IMR-90 (cell line): ENCODE measurements around the gene GATA2. TPM values are rescaled to one million over a fixed set of nuclear protein-coding genes. Genes with fewer than 3 reads are reported as not detected.

ENCODE experiments used
- ATAC-seq: fragments of 200-7000 bp; cut with Tn5 transposase; 2 replicates; pipeline ENCODE4 v1.9.1; 2020; ENCODE audit warnings: low read depth, mild to moderate bottlenecking, moderate library complexity
- BruUV-seq: library from RNA; stranded (reverse); fragments of 400-500 nt; replicated peaks from 2 replicates; lab custom pipeline; 2021; lab: Mats Ljungman, UMichigan
- CTCF ChIA-PET: fragments of 300-600 bp; formaldehyde crosslinking; extraction: SDS; loops from one replicate; lab custom pipeline; 2021; ENCODE audit warnings: antibody characterized with exemption; lab: Yijun Ruan, JAX
- POLR2A ChIA-PET: fragments of 300-600 bp; sonication (Branson Sonifier 250); formaldehyde crosslinking; loops from one replicate; lab custom pipeline; 2022; ENCODE audit warnings: antibody characterized with exemption; ENCODE audit not compliant: unreplicated experiment; lab: Charles Lee
- DNase-seq: peaks from one replicate; pipeline ENCODE4 v3.0.0; 2013
- H2AFZ ChIP-seq: replicated peaks from 2 replicates; pipeline ENCODE3; 2013; ENCODE audit warnings: low read length, mild to moderate bottlenecking; ENCODE audit not compliant: poor library complexity
- H2AK5ac ChIP-seq: 2 replicates; pipeline ENCODE4 v1.6.1; 2013; ENCODE audit warnings: low read depth, low read length, inconsistent platforms
- H2AK9ac ChIP-seq: replicated peaks from 2 replicates; pipeline ENCODE3; 2013; ENCODE audit warnings: mild to moderate bottlenecking, low read depth, low read length, moderate library complexity; ENCODE audit not compliant: poor library complexity
- H2BK120ac ChIP-seq: 2 replicates; pipeline ENCODE4 v1.6.1; 2013; ENCODE audit warnings: low read depth, low read length, inconsistent platforms
- H2BK15ac ChIP-seq: 3 replicates; pipeline ENCODE4 v1.6.1; 2013; ENCODE audit warnings: low read depth, low read length, inconsistent platforms
- H2BK20ac ChIP-seq: 2 replicates; pipeline ENCODE4 v1.6.1; 2013; ENCODE audit warnings: low read depth, mild to moderate bottlenecking, inconsistent platforms, low read length, moderate library complexity
- H2BK5ac ChIP-seq: 2 replicates; pipeline ENCODE4 v1.6.1; 2013; ENCODE audit warnings: mild to moderate bottlenecking, low read depth, low read length, inconsistent platforms; ENCODE audit not compliant: poor library complexity, severe bottlenecking
- H3K14ac ChIP-seq: replicated peaks from 2 replicates; pipeline ENCODE4 v1.6.1; 2013; ENCODE audit warnings: low read depth, low read length, inconsistent platforms
- H3K18ac ChIP-seq: 2 replicates; pipeline ENCODE4 v1.6.1; 2013; ENCODE audit warnings: low read depth, low read length, control low read depth
- H3K23ac ChIP-seq: 2 replicates; pipeline ENCODE4 v1.6.1; 2013; ENCODE audit warnings: low read depth, low read length, inconsistent platforms
- H3K27ac ChIP-seq: 2 replicates; pipeline ENCODE4 v1.5.1; 2013; ENCODE audit warnings: mild to moderate bottlenecking, control low read depth, low read length; ENCODE audit not compliant: insufficient read depth
- H3K27me3 ChIP-seq: 2 replicates; pipeline ENCODE4 v1.6.1; 2013; ENCODE audit warnings: low read length; ENCODE audit not compliant: control insufficient read depth, insufficient read depth
- H3K36me3 ChIP-seq: 2 replicates; pipeline ENCODE4 v1.6.1; 2013; ENCODE audit warnings: low read length, mixed read lengths; ENCODE audit not compliant: control insufficient read depth, insufficient read depth
- H3K4ac ChIP-seq: 2 replicates; pipeline ENCODE4 v1.6.1; 2013; ENCODE audit warnings: low read depth, low read length, inconsistent platforms
- H3K4me1 ChIP-seq: 2 replicates; pipeline ENCODE4 v1.6.1; 2013; ENCODE audit warnings: low read length, mixed read lengths; ENCODE audit not compliant: control insufficient read depth, insufficient read depth
- H3K4me2 ChIP-seq: 2 replicates; pipeline ENCODE4 v1.6.1; 2013; ENCODE audit warnings: low read depth, mild to moderate bottlenecking, control low read depth, low read length, moderate library complexity
- H3K4me3 ChIP-seq: 2 replicates; pipeline ENCODE4 v1.5.1; 2013; ENCODE audit warnings: low read depth, mild to moderate bottlenecking, control low read depth, low read length, moderate library complexity; ENCODE audit not compliant: insufficient read depth
- H3K56ac ChIP-seq: 2 replicates; pipeline ENCODE4 v1.6.1; 2013; ENCODE audit warnings: low read length, inconsistent platforms; ENCODE audit not compliant: insufficient read depth; ENCODE audit errors: extremely low read depth
- H3K79me1 ChIP-seq, 2 experiments: 2 replicates each; pipeline ENCODE4 v1.6.1; 2013; ENCODE audit warnings: low read length in 2 of 2, inconsistent platforms in 1 of 2, low read depth in 1 of 2
- H3K9ac ChIP-seq: 2 replicates; pipeline ENCODE4 v1.6.1; 2013; ENCODE audit warnings: low read depth, low read length, control low read depth
- H3K9me1 ChIP-seq: 2 replicates; pipeline ENCODE4 v1.6.1; 2013; ENCODE audit warnings: low read length, inconsistent platforms; ENCODE audit not compliant: insufficient read depth
- H3K9me3 ChIP-seq: 2 replicates; pipeline ENCODE4 v1.6.1; 2013; ENCODE audit warnings: low read length; ENCODE audit not compliant: control insufficient read depth, insufficient read depth
- H4K20me1 ChIP-seq: 2 replicates; pipeline ENCODE4 v1.6.1; 2013; ENCODE audit warnings: low read length, inconsistent platforms; ENCODE audit not compliant: insufficient read depth
- H4K5ac ChIP-seq: 2 replicates; pipeline ENCODE4 v1.6.1; 2013; ENCODE audit warnings: mild to moderate bottlenecking, low read depth, low read length, control low read depth
- H4K8ac ChIP-seq, 2 experiments: 2 replicates each; pipeline ENCODE4 v1.6.1; 2013; ENCODE audit warnings: low read depth in 2 of 2, low read length in 2 of 2, control low read depth in 1 of 2, inconsistent platforms in 1 of 2
- H4K91ac ChIP-seq: 2 replicates; pipeline ENCODE4 v1.6.1; 2013; ENCODE audit warnings: low read depth, low read length, inconsistent platforms; ENCODE audit not compliant: insufficient read depth
- BHLHE40 ChIP-seq: fragments of 150-350 bp; IDR thresholded peaks from 2 replicates; pipeline ENCODE4 v1.6.1; 2016; ENCODE audit warnings: mild to moderate bottlenecking, low read depth, low read length
- CEBPB ChIP-seq: IDR thresholded peaks from 2 replicates; pipeline ENCODE4 v1.6.1; 2012; ENCODE audit warnings: low read depth, low read length, improper control_type of control experiment
- ELK1 ChIP-seq: fragments of 150-350 bp; IDR thresholded peaks from 2 replicates; pipeline ENCODE4 v1.6.1; 2016; ENCODE audit warnings: low read depth, mild to moderate bottlenecking, low read length, moderate library complexity, borderline replicate concordance
- FOS ChIP-seq: fragments of 150-350 bp; IDR thresholded peaks from 2 replicates; pipeline ENCODE4 v1.6.1; 2016; ENCODE audit warnings: low read depth, low read length
- MAZ ChIP-seq: IDR thresholded peaks from 2 replicates; pipeline ENCODE4 v1.6.1; 2012; ENCODE audit warnings: low read depth, mild to moderate bottlenecking, low read length, improper control_type of control experiment, moderate library complexity, borderline replicate concordance
- POLR2A ChIP-seq: IDR thresholded peaks from 2 replicates; pipeline ENCODE4 v1.6.1; 2012; ENCODE audit warnings: mild to moderate bottlenecking, low read depth, low read length
- RAD21 ChIP-seq: IDR thresholded peaks from 2 replicates; pipeline ENCODE4 v1.6.1; 2012; ENCODE audit warnings: low read length, improper control_type of control experiment
- RFX5 ChIP-seq: IDR thresholded peaks from 2 replicates; pipeline ENCODE4 v1.8.0; 2012; ENCODE audit warnings: low read depth, mild to moderate bottlenecking, low read length, moderate library complexity
- USF2 ChIP-seq: fragments of 150-350 bp; IDR thresholded peaks from 2 replicates; pipeline ENCODE4 v1.6.1; 2017; ENCODE audit warnings: mild to moderate bottlenecking, antibody characterized with exemption, low read length, low read depth
- WGBS, 2 experiments: methylation state at CpG; one replicate each; pipeline versions ENCODE4 v1.1.5 to v1.1.7; 2013; ENCODE audit warnings: missing lambda C conversion rate in 2 of 2; ENCODE audit not compliant: insufficient read length in 1 of 2; ENCODE audit errors: extremely low coverage in 2 of 2; 5-methylcytosine and 5-hydroxymethylcytosine counted together
- dilution Hi-C: fragments of 300-500 bp; cut with HindIII; formaldehyde crosslinking; loops from one replicate; pipeline ENCODE4 v1.14.3; 2018; ENCODE audit warnings: low sequenced_read_pairs; ENCODE audit not compliant: unreplicated experiment
- in situ Hi-C: fragments of 300-500 bp; cut with MboI; formaldehyde crosslinking; loops from 3 replicates; pipeline ENCODE4 v1.14.3; 2019; ENCODE audit warnings: low sequenced_read_pairs, inconsistent platforms, mixed read lengths
- intact Hi-C: fragments of 100-400 bp; cut with micrococcal nuclease; formaldehyde crosslinking; loops from 2 replicates; pipeline ENCODE4 v1.10.0; 2022
- polyA plus RNA-seq, 3 experiments: library from polyadenylated mRNA; depleted of rRNA; stranded (reverse); fragments of >200 nt; gene quantifications; 2 replicates each; pipeline ENCODE4 v1.2.3, GENCODE V29; 2012; ENCODE audit warnings: low replicate concordance in 1 of 3
- total RNA-seq: library from RNA; depleted of rRNA; stranded (reverse); fragments of >200 nt; gene quantifications from 2 replicates; pipeline ENCODE4 v1.2.3, GENCODE V29; 2012
- TF ChIP-seq, protein P1 (sequence below): conservative IDR thresholded peaks from 2 replicates; pipeline ENCODE4 v1.5.1; 2012; ENCODE audit warnings: mild to moderate bottlenecking, low read depth, low read length, improper control_type of control experiment

GATA2 gene
- total and polyA plus RNA-seq, 2 of the 4 experiments (the other 2 are of a cell fraction) = 2.2 to 13.5 TPM

DNA sequence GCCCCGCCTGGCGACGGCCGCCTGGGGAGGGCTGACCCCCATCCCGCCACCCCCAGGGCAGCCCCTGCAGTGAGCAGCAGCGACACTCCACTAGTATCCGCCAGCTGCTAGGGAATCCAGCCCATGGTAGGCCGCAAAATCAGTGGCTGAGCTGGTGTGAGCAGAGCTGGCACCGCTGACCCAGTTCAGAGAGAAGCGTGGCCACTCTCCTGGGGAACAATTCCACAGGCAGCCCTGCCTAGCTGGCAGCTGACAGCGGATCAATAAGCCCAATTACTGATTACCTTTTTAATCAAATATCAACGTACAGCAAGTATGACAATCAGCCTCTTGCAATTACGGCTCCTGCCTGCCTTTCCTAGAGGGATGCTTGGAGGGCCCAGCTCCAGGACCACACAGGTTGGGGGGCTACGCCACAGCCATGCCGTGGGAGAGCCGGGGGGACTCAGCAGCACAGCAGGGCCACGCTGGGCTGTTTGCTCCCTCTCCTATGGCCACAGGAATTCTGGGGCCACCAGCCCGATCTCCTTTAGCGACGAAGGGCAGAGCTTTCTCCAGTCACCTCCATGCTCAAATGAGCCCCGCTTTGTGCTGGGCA is 40.2 kb downstream of the GATA2 start:
- H2AFZ ChIP-seq = no peak overlapping the region
- H2AK9ac ChIP-seq = no peak overlapping the region
- H3K56ac ChIP-seq = no peak overlapping the region
- H3K9ac ChIP-seq = no peak overlapping the region
- no peak overlapping the region for H3K4me2 ChIP-seq
- no peak overlapping the region for H2BK5ac ChIP-seq
- no peak overlapping the region for H3K18ac ChIP-seq
- H3K27me3 ChIP-seq = peaks cover 70% of the 10 kb centered on the region
- peaks cover 2% of the 10 kb centered on the region; the same call in 1 of the 2 replicates for H3K9me3 ChIP-seq
- H2BK20ac ChIP-seq = no peak overlapping the region
- no peak overlapping the region for H3K23ac ChIP-seq
- dilution Hi-C loops (no loop called here), intact Hi-C loops (no loop called here), in situ Hi-C loops (no loop called here)
- no peak overlapping the region for H3K4ac ChIP-seq
- H3K4me3 ChIP-seq = no peak overlapping the region
- H3K79me1 ChIP-seq = no peaks in the 10 kb centered on the region
- no peak overlapping the region for H3K27ac ChIP-seq
- H3K36me3 ChIP-seq = no peaks in the 10 kb centered on the region
- no peak overlapping the region for H2BK120ac ChIP-seq
- TF ChIP-seq RAD21 = no peak
- no peak for TF ChIP-seq USF2
- TF ChIP-seq POLR2A = no peak
- TF ChIP-seq ELK1 = no peak
- TF ChIP-seq RFX5 = no peak
- TF ChIP-seq, protein P1, sequence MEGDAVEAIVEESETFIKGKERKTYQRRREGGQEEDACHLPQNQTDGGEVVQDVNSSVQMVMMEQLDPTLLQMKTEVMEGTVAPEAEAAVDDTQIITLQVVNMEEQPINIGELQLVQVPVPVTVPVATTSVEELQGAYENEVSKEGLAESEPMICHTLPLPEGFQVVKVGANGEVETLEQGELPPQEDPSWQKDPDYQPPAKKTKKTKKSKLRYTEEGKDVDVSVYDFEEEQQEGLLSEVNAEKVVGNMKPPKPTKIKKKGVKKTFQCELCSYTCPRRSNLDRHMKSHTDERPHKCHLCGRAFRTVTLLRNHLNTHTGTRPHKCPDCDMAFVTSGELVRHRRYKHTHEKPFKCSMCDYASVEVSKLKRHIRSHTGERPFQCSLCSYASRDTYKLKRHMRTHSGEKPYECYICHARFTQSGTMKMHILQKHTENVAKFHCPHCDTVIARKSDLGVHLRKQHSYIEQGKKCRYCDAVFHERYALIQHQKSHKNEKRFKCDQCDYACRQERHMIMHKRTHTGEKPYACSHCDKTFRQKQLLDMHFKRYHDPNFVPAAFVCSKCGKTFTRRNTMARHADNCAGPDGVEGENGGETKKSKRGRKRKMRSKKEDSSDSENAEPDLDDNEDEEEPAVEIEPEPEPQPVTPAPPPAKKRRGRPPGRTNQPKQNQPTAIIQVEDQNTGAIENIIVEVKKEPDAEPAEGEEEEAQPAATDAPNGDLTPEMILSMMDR = no peak
- TF ChIP-seq MAZ = no peak
- TF ChIP-seq CEBPB = no peak
- TF ChIP-seq BHLHE40 = no peak
- TF ChIP-seq FOS = no peak
- ChIA-PET POLR2A (no interaction called here), CTCF (no interaction called here)
- no peak overlapping the region for H4K91ac ChIP-seq
- no peaks in the 10 kb centered on the region for H3K4me1 ChIP-seq
- DNase-seq = no peak
- H4K5ac ChIP-seq = no peak overlapping the region
- no peak overlapping the region for H4K8ac ChIP-seq
- BruUV-seq = no TSS peak
- WGBS, 2 experiments = 63% methylated on average over 6 of the region's 21 CpGs; no CpG with 5 or more reads in 1 of the 2 experiments
- no peak overlapping the region for H3K14ac ChIP-seq
- H4K20me1 ChIP-seq = no peaks in the 10 kb centered on the region; the same call in 1 of the 2 replicates
- H2BK15ac ChIP-seq = no peak overlapping the region
- no peak overlapping the region for H2AK5ac ChIP-seq
- ATAC-seq = no peak
- H3K9me1 ChIP-seq = no peaks in the 10 kb centered on the region
